ENCODE results near the gene MAN1B1. TPM values are rescaled to one million over a fixed set of nuclear protein-coding genes. Genes with fewer than 3 reads are reported as not detected.
"Not testable (repeated sequence)": the region's sequence is repeated elsewhere in the genome, so short reads cannot be mapped to it uniquely, and the experiment has no call there.

The MAN1B1 gene
- polyA plus RNA-seq, 6 donors from 2014 or later, result 19.6 to 30.4 (median 24.3) TPM

DNA sequence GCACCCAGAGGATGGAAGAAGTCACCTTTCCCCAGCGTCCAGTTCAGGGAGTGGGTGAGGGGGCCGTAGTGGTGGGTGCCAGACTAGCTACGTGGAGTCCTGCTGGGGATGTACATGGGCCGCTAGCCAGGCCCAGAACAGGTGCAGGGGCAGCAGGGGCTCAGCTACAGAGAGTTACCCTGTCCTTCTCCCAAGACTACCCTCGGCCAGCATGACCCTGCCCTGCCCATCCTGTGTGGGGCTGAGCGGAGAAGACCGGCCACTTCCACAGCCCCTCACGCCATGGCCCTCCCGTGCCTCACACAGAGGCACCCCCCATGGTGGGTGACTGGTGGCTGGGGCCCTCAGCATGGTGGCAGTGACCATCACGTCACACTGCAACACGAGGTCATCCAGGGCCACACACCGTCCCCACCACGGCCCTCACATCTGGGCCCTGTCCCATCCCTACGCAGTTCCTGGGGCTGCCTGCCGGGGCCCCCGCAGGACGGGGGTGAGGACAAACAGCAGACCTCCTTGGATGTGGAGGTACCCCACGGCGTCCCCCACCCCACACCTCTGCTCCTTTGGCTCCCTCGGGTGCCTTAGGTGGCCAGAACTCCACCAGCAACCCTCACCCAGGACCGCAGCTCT is 28.7 kb downstream of the MAN1B1 start:
- no peaks in the 10 kb centered on the region for H3K9me3 Mint-ChIP-seq
- H3K4me1 Mint-ChIP-seq, result peaks cover 7 to 15% (median 11%) of the 10 kb centered on the region in 3 donors
- no peak for ATAC-seq (ENCODE audit: low read depth in 2 of 2)
- H3K4me3 Mint-ChIP-seq, result peak overlapping the region in 7 of 8 donors; percentile 12 to 71 (median 42)
- peak overlapping the region in 3 of 6 donors; percentile 50 to 74 (median 66) for H3K27ac Mint-ChIP-seq
- H3K27me3 Mint-ChIP-seq, result no peaks in the 10 kb centered on the region
- peaks cover 0 to 8% of the 10 kb centered on the region in 2 donors for H3K36me3 Mint-ChIP-seq
- DNase-seq, result no peak

DNA sequence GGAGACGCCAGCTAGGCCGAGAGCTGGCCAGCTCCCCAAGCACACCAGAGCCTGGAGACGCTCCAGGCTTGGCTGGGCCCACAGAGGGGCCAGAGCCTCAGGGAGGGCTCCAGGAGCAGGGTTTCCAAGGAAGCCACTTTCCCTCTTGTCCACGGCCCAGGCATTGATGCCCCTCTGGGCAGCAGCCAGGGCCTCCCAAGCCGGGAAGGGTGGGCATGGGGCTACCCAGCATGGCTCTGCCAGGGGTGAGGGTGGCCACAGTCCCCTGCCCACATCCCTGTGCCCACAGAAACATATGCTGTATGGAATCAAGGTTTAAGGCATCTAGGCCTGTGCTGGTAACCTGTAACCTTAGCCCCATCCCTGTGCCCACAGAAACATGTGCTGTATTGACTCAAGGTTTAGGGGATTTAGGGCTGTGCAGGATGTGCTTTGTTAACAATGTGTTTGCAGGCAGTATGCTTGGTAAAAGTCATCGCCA is 29.3 kb downstream of the MAN1B1 start:
- Mint-ChIP-seq H3K4me1 (peaks cover 7 to 19% (median 8%) of the 10 kb centered on the region in 3 donors), H3K36me3 (peaks cover 0 to 2% of the 10 kb centered on the region in 2 donors), H3K9me3 (no peaks in the 10 kb centered on the region), H3K4me3 (peak overlapping the region in 4 of 8 donors; percentile 12 to 82 (median 53)), H3K27me3 (no peaks in the 10 kb centered on the region), H3K27ac (peak overlapping the region in 3 of 6 donors; percentile 66 to 74 (median 70))
- ATAC-seq (ENCODE audit: low read depth in 2 of 2) (no peak), DNase-seq (no peak)

DNA sequence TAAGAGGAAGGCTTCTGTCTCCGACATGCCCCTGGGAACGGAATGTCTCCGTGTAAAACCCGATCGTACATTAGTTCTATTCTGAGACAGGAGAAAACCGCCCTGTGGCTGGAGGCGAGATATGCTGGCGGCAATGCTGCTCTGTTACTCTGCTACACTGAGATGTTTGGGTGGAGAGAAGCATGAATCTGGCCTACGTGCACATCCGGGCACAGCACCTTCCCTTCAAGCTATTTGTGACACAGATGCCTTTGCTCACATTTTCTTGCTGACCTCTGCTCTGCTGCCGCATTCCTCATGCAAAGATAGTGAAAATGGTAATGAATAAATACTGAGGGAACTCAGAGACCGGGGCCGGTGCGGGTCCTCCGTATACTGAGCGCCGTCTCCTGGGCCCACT is 29.9 kb downstream of the MAN1B1 start:
- Mint-ChIP-seq H3K4me1 (peaks cover 9 to 23% (median 10%) of the 10 kb centered on the region in 3 donors), H3K27me3 (no peaks in the 10 kb centered on the region), H3K36me3 (no peaks in the 10 kb centered on the region), H3K9me3 (no peaks in the 10 kb centered on the region), H3K27ac (peak overlapping the region in 5 of 6 donors; percentile 52 to 88 (median 77)), H3K4me3 (peak overlapping the region in 4 of 8 donors; percentile 12 to 82 (median 46))
- DNase-seq (no peak), ATAC-seq (ENCODE audit: low read depth in 2 of 2) (no peak)

DNA sequence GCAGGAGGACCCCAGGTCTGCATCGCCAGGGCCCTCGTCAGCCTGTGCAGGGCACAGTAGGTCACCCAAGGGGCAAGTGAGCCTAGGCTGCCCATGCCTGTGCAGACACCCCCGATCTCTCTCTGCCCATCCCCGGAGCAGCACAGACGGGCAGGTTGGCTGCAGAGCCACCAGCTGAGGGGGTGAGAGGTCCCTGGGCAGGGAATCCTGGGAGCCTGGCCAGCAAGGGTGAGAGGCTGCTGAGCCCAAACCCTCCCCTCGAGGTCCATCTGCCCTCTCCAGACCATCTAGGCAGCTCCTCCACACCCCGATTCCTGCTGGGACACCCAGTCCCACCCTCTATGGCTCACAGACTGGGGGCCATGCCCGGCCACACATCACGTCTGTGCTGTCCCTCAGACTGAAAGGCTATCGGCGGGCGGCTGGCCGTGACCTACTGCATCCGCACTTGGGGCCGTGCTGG is 30.5 kb downstream of the MAN1B1 start:
- no peaks in the 10 kb centered on the region for H3K27me3 Mint-ChIP-seq
- H3K36me3 Mint-ChIP-seq, result no peaks in the 10 kb centered on the region
- peak overlapping the region in 1 of 8 donors; percentile 66 for H3K4me3 Mint-ChIP-seq
- DNase-seq, result no peak
- ATAC-seq (ENCODE audit: low read depth in 2 of 2), result no peak
- peaks cover 14 to 29% (median 15%) of the 10 kb centered on the region in 3 donors for H3K4me1 Mint-ChIP-seq
- no peaks in the 10 kb centered on the region for H3K9me3 Mint-ChIP-seq
- peak overlapping the region in 4 of 6 donors; percentile 66 to 92 (median 82) for H3K27ac Mint-ChIP-seq

DNA sequence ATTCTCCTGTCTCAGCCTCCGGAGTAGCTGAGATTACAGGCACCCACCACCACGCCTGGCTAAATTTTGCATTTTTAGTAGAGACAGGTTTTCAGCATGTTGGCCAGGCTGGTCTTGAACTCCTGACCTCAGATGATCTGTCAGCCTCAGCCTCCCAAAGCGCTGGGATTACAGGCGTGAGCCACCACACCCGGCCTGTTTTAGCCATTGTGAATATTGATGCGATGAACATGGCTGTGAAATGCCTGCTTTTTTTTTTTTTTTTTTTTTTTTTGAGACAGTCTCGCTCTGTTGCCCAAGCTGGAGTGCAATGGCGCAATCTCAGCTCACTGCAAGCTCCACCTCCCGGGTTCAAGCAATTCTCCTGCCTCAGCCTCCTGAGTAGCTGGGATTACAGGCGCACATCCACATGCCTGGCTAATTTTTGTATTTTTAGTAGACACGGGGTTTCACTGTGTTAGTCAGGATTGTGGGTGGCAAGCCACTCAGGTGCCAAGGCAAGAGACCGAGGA is 31.4 kb downstream of the MAN1B1 start:
- H3K9me3 Mint-ChIP-seq; H3K36me3 Mint-ChIP-seq; ATAC-seq (ENCODE audit: low read depth in 2 of 2); H3K27me3 Mint-ChIP-seq; DNase-seq: not testable (repeated sequence)
- Mint-ChIP-seq H3K4me1 (peaks cover 21 to 34% (median 21%) of the 10 kb centered on the region in 3 donors), H3K4me3 (peak overlapping the region in 1 of 8 donors; percentile 66), H3K27ac (peak overlapping the region in 4 of 6 donors; percentile 54 to 97 (median 80))

DNA sequence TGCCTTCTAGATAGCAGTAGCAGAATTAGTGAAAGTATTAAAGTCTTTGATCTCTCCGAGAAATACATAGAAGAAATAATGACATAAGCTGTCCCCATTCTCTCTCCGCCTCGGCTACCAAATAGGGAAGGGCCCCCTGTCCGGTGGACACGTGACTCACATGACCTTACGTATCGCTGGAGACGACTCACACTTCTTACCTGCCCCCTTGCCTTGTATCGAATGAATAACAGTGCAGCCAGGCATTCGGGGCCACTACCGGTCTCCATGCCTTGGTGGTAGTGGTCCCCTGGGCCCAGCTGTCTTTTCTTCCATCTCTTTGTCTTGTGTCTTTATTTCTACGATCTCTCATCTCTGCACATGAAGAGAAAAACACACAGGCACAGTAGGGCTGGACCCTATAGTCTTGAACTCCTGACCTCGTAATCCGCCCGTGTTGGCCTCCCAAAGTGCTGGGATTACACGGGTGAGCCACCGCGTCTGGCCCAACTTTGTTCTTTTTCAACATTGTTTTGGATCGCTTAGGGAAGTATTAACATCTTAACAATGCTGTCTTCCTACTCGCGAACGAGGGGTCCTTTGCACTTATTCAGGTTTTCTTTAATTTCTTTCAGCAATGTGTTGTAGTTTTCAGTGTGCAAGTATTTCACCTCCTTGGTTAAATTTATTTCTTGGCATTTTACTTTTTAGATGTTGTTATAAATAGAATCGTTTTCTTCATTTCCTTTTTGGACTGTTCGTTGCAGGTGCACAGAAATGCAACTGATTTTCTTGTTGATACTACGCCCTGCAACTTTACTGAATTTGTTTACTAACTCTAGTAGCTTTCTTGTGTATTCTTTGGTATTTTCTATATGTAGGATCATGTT is 35.4 kb downstream of the MAN1B1 start:
- H3K9me3 Mint-ChIP-seq, H3K27me3 Mint-ChIP-seq, DNase-seq, H3K36me3 Mint-ChIP-seq: not testable (repeated sequence)
- peak; percentile 53 for ATAC-seq (ENCODE audit: low read depth in 2 of 2)
- H3K27ac Mint-ChIP-seq, result peak overlapping the region; percentile 95 to 99 (median 98)
- H3K4me1 Mint-ChIP-seq, result peaks cover 30 to 50% (median 34%) of the 10 kb centered on the region in 3 donors
- peak overlapping the region; percentile 35 to 87 (median 76) for H3K4me3 Mint-ChIP-seq

DNA sequence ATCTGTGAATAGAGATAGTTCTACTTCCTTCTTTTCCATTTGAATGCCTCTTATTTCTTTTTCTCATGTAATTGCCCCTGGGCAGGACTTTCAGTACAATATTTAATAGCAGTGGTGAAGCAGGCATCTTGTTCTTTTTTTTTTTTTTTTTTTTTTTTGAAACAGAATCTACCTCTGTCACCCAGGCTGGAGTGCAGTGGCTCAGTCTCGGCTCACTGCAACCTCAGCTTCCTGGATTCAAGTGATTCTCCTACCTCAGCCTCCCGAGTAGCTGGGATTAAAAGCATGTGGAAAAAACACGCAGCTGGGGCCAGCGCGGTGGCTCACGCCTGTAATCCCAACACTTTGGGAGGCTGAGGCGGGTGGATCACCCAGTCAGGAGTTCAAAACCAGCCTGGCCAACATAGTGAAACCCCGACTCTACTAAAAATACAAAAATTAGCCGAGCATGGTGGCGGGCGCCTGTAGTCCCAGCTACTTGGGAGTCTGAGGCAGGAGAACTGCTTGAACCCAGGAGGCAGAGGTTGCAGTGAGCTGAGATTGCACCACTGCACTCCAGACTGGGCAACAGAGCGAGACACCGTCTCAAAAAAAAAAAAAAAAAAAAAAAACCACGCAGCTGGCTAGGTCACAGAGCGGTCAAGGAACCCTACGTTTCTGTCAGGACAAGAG is 36.1 kb downstream of the MAN1B1 start:
- peak overlapping the region; percentile 95 to 99 (median 98) for H3K27ac Mint-ChIP-seq

DNA sequence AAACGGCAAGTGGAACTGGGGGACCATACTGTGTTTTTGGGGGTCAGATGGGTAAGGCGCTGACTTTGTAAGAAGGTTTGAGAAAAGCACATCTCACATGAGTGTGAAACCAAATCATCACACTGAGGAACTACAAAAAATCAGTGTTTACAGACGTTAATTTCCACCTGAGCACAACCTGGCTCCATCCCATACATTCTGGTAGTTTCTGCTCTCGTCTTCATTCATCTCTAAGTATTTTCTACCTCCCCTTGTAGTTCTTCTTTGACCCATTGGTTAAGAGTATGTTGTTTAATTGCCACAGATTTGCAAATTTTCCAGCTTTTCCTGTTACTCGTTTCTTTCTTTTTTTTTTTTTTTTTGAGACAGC is 36.7 kb downstream of the MAN1B1 start:
- Mint-ChIP-seq H3K36me3 (no peaks in the 10 kb centered on the region), H3K4me3 (peak overlapping the region in 3 of 8 donors; percentile 39 to 51 (median 39)), H3K9me3 (no peaks in the 10 kb centered on the region), H3K27ac (peak overlapping the region in 5 of 6 donors; percentile 24 to 98 (median 85)), H3K27me3 (no peaks in the 10 kb centered on the region), H3K4me1 (peaks cover 43 to 62% (median 45%) of the 10 kb centered on the region in 3 donors)
- DNase-seq, result no peak
- ATAC-seq (ENCODE audit: low read depth in 2 of 2), result no peak

More for the DNA sequence above, 36.1 kb downstream of the MAN1B1 start:
- Mint-ChIP-seq H3K4me3 (peak overlapping the region; percentile 35 to 87 (median 75)), H3K4me1 (peaks cover 38 to 57% (median 40%) of the 10 kb centered on the region in 3 donors)
- not testable (repeated sequence) for H3K9me3 Mint-ChIP-seq, H3K36me3 Mint-ChIP-seq, H3K27me3 Mint-ChIP-seq
- DNase-seq (peak; percentile 28), ATAC-seq (ENCODE audit: low read depth in 2 of 2) (peak; percentile 37 to 42)

DNA sequence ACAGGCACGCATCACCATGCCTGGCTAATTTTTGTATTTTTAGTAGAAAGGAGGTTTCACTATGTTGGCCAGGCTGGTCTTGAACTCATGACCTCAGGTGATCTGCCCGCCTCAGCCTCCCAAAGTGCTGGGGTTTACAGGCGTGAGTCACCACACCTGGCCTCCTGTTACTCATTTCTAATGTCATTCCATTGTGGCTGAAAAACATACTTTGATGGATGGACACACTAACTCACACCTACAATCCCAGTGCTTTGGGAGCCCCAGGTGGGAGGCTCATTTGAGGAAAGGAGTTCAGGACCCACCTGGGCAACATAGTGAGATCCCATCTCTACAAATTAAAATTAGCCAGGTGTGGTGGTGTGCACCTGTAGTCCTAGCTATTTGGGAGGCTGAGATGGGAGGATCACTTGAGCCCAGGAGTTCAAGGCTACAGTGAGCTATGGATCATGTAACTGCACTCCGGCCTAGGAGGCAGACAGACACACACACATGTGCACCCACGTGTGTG is 37.2 kb downstream of the MAN1B1 start:
- not testable (repeated sequence) for H3K9me3 Mint-ChIP-seq; ATAC-seq (ENCODE audit: low read depth in 2 of 2); H3K36me3 Mint-ChIP-seq; DNase-seq; H3K27me3 Mint-ChIP-seq
- Mint-ChIP-seq H3K4me1 (peaks cover 46 to 64% (median 49%) of the 10 kb centered on the region in 3 donors), H3K27ac (peak overlapping the region in 2 of 6 donors; percentile 38 to 95), H3K4me3 (peak overlapping the region in 4 of 8 donors; percentile 35 to 69 (median 42))

DNA sequence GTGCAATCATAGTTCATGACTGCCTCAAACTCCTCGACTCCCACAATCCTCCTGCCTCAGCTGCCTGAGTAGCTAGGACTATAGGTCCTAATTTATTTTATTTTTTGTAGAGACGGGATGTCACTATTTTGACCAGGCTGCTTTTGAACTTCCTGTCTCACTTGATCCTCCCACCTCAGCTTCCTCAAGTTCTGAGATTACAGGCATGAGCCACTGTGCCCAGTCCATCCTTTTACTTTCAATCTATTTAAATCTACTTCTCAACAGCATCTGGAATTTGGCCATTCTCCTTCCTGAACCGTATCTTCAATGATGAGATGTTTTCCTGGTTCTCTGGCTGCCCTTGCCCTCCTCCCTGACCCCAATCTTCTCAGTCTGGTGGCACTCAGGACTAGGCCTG is 40.0 kb downstream of the MAN1B1 start:
- no peak for DNase-seq
- Mint-ChIP-seq H3K9me3 (peaks cover 0 to 2% (median 0%) of the 10 kb centered on the region in 7 donors), H3K36me3 (no peaks in the 10 kb centered on the region), H3K4me1 (peaks cover 41 to 59% (median 49%) of the 10 kb centered on the region in 3 donors), H3K4me3 (peak overlapping the region; percentile 85 to 99 (median 93)), H3K27me3 (no peaks in the 10 kb centered on the region), H3K27ac (peak overlapping the region; percentile 97 to 100 (median 98))
- ATAC-seq (ENCODE audit: low read depth in 2 of 2), result no peak

DNA sequence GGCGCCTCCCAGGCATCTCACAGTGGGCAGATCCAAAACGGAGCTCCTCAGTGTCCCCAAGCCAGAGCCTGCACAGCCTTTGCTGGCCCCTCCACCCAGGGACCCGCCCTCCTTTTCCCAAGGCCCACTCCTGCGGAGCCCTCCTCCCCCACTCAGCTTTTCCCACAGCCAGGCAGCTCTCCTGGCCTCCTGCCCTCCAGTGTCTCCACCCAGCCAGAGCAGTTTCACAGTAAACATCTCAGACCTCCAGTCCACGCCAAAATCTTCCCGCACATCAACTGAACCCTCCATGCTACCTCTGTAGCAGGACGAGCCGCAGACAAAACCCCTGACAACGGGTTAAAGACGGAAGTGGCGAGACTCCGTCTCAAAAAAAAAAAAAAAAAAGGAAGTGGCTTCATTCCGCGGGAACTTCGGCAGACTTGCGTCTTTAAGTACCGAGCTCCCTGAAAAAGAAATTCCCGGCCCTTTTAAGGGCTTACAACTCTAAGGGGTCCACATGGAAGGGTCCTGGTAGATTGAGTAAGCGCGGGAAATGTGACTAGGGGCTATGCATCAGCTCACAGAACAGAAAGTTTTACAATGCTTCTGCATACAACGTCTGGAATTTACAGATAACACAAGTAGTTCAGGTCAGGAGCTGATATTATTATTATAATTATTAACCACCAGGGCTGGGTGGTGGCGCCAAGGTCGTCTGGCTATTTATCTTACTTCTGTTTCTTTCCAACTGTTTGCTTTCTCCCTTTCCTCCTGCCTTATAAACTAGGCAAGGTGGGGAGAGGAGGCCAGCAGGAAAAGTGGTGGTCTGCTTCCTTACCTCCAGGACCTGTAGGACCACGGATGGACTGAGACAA is 40.7 kb downstream of the MAN1B1 start:
- ATAC-seq (ENCODE audit: low read depth in 2 of 2), result peak; percentile 17 to 20
- no peaks in the 10 kb centered on the region for H3K36me3 Mint-ChIP-seq
- H3K27me3 Mint-ChIP-seq, result no peaks in the 10 kb centered on the region
- peaks cover 34 to 52% (median 42%) of the 10 kb centered on the region in 3 donors for H3K4me1 Mint-ChIP-seq
- peak; percentile 66 for DNase-seq
- H3K27ac Mint-ChIP-seq, result peak overlapping the region; percentile 97 to 100 (median 98)
- H3K4me3 Mint-ChIP-seq, result peak overlapping the region; percentile 85 to 99 (median 93)
- H3K9me3 Mint-ChIP-seq, result peaks cover 0 to 2% (median 0%) of the 10 kb centered on the region in 7 donors
